Testis (tissue), 2 donors: ENCODE data around the gene BPIFB4.

Experiments used
- POLR2A ChIP-seq: fragments of 450-650 bp; IDR thresholded peaks from one replicate; pipeline ENCODE4 v1.6.1; 2017; ENCODE audit warnings: antibody characterized with exemption, mild to moderate bottlenecking, moderate library complexity
- TF ChIP-seq, protein P1 (sequence below), 3 experiments: fragments of 450-650 bp in 2 of 3; fragments of 200-600 bp in 1 of 3; sonication (generic) in 1 of 3; IDR thresholded peaks; one replicate each; pipeline ENCODE4 v1.5.1; 2016 to 2019; ENCODE audit warnings: antibody characterized with exemption in 3 of 3, mild to moderate bottlenecking in 2 of 3, moderate library complexity in 1 of 3

DNA sequence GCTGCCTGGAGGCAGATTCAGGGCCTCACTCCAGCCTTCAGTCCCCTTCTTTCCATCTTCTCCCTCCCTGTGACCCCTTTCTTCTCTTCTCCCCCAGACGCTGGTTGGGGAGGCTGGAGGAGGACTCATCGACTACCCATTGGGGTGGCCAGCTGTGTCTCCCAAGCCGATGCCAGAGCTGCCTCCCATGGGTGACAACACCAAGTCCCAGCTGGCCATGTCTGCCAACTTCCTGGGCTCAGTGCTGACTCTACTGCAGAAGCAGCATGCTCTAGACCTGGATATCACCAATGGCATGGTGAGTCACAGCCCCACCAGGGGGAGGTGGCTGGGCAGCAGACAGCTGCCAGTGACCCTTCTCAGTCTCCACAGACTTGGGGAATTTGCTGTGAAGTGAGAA lies 12.9 kb downstream of the BPIFB4 start:
- TF ChIP-seq, protein P1, sequence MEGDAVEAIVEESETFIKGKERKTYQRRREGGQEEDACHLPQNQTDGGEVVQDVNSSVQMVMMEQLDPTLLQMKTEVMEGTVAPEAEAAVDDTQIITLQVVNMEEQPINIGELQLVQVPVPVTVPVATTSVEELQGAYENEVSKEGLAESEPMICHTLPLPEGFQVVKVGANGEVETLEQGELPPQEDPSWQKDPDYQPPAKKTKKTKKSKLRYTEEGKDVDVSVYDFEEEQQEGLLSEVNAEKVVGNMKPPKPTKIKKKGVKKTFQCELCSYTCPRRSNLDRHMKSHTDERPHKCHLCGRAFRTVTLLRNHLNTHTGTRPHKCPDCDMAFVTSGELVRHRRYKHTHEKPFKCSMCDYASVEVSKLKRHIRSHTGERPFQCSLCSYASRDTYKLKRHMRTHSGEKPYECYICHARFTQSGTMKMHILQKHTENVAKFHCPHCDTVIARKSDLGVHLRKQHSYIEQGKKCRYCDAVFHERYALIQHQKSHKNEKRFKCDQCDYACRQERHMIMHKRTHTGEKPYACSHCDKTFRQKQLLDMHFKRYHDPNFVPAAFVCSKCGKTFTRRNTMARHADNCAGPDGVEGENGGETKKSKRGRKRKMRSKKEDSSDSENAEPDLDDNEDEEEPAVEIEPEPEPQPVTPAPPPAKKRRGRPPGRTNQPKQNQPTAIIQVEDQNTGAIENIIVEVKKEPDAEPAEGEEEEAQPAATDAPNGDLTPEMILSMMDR (IDR thresholded peaks at IDR 0.05), result no peak
- no peak for TF ChIP-seq POLR2A
